ENCODE data around the gene EPM2AIP1.
A peak's percentile ranks its signal among the peaks of the same experiment; 100 is the strongest.
"Not testable (repeated sequence)": the region's sequence is repeated elsewhere in the genome, so short reads cannot be mapped to it uniquely, and the experiment has no call there.

Gene EPM2AIP1

GRCh38 chr3:36992806-36993325, at the start of gene EPM2AIP1:
Gene EPM2AIP1 (minus strand): TSS chr3:36993131. CDS start chr3:36993077, 54 bp downstream.
- DNase-seq: no peak

- not testable (repeated sequence) for DNase-seq
These were observed 49.8 kb upstream of the EPM2AIP1 start for GRCh38 chr3:37042712-37043111.

GRCh38 chr3:37041546-37042195, 48.7 kb upstream of the EPM2AIP1 start:
- peak; percentile 17 for DNase-seq

GRCh38 chr3:37040231-37040630, 47.3 kb upstream of the EPM2AIP1 start:
- peak; percentile 12 for DNase-seq

- no peak for DNase-seq
These were observed 46.4 kb upstream of the EPM2AIP1 start for GRCh38 chr3:37039161-37039846.

GRCh38 chr3:37037352-37037751, 44.4 kb upstream of the EPM2AIP1 start:
- no peak for DNase-seq

- DNase-seq: no peak
These were observed 40.0 kb upstream of the EPM2AIP1 start for GRCh38 chr3:37032961-37033360.

GRCh38 chr3:37031096-37031682, 38.3 kb upstream of the EPM2AIP1 start:
- peak; percentile 13 for DNase-seq

GRCh38 chr3:37030588-37030987, 37.7 kb upstream of the EPM2AIP1 start:
- no peak for DNase-seq

- no peak for DNase-seq
These were observed 36.7 kb upstream of the EPM2AIP1 start for GRCh38 chr3:37029516-37030163.

GRCh38 chr3:37029111-37029510, 36.2 kb upstream of the EPM2AIP1 start:
- no peak for DNase-seq

GRCh38 chr3:37028329-37028728, 35.4 kb upstream of the EPM2AIP1 start:
- no peak for DNase-seq

GRCh38 chr3:37026851-37027250, 33.9 kb upstream of the EPM2AIP1 start:
- no peak for DNase-seq

GRCh38 chr3:37025561-37026335, 32.8 kb upstream of the EPM2AIP1 start:
- DNase-seq: no peak

- DNase-seq: no peak
These were observed 32.0 kb upstream of the EPM2AIP1 start for GRCh38 chr3:37024820-37025405.

- DNase-seq: peak; percentile 14
These were observed 31.2 kb upstream of the EPM2AIP1 start for GRCh38 chr3:37024092-37024491.

- no peak for DNase-seq
These were observed 24.8 kb upstream of the EPM2AIP1 start for GRCh38 chr3:37017683-37018082.

- DNase-seq: no peak
These were observed 24.0 kb upstream of the EPM2AIP1 start for GRCh38 chr3:37016903-37017302.

- DNase-seq: no peak
These were observed 22.7 kb upstream of the EPM2AIP1 start for GRCh38 chr3:37015642-37016041.

GRCh38 chr3:37014620-37015019, 21.7 kb upstream of the EPM2AIP1 start:
- no peak for DNase-seq

GRCh38 chr3:36993326-36994283, 674 bp upstream of the EPM2AIP1 start, which contains the start of gene MLH1:
Gene MLH1 (plus strand): TSS chr3:36993518. CDS start chr3:36993548, 30 bp downstream.
- DNase-seq: peak; percentile 100
